ENCODE results near the gene CBS.
"Not testable (repeated sequence)": the region's sequence is repeated elsewhere in the genome, so short reads cannot be mapped to it uniquely, and the experiment has no call there.

Gene CBS

GRCh38 chr21:43075170-43076022 is at the start of gene CBS:
TSS of gene CBS (minus strand) at chr21:43075835. CDS start at chr21:43072193, 3,642 bp downstream.
- not testable (repeated sequence) for DNase-seq

DNA sequence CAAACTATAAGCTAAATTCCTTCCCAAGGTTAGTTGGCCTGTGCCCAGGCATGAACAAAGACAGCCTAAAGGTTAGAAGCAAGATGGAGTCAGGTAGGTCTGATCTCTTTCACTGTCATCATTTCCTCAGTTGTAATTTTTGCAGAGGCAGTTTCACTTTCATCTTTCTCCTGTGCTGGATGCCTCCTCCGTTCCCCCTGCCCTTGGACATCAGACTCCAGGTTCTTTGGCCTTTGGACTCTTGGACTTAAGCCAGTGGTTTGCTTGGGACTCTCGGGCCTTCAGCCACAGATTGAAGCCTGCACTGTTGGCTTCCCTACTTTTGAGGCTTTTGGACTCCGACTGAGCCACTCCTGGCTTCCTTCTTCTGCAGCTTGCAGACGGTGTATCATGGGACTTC is 40.3 kb upstream of the CBS start:
- DNase-seq, result not testable (repeated sequence)

GRCh38 chr21:43114483-43114882 is 38.8 kb upstream of the CBS start:
- not testable (repeated sequence) for DNase-seq

- not testable (repeated sequence) for DNase-seq
These were observed 33.4 kb upstream of the CBS start for GRCh38 chr21:43109006-43109405.

- not testable (repeated sequence) for DNase-seq
These were observed 32.5 kb upstream of the CBS start for GRCh38 chr21:43108177-43108576.

- not testable (repeated sequence) for DNase-seq
These were observed 32.1 kb upstream of the CBS start for GRCh38 chr21:43107794-43108137.

GRCh38 chr21:43106965-43107793 is 31.5 kb upstream of the CBS start, which contains the start of gene U2AF1:
TSS of gene U2AF1 (minus strand) at chr21:43107570. CDS start at chr21:43107494, 76 bp downstream.
- not testable (repeated sequence) for DNase-seq

- DNase-seq, result not testable (repeated sequence)
These were observed 29.0 kb upstream of the CBS start for GRCh38 chr21:43104642-43105041.

DNA sequence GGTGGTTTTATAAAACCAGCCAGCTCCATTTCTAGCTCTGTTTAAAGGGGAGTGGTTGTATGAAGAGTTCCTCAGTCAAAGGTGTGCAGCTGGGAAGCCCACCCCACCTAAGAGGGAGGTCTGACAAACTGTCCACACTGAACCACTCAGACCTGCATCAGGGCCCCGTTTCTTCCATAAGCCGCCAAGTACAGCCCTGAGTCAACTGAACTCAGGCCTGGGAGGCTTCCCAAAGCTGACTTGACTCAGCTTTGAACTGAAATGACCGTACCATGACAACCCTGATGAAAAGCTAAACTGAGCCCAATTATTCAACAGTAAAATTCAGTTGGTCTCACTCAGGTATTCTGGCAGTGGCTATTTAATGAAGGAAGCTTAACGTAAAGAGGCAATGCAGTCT is 26.6 kb upstream of the CBS start:
- not testable (repeated sequence) for DNase-seq

- DNase-seq, result not testable (repeated sequence)
These were observed 26.0 kb upstream of the CBS start for GRCh38 chr21:43101676-43102075.

DNA sequence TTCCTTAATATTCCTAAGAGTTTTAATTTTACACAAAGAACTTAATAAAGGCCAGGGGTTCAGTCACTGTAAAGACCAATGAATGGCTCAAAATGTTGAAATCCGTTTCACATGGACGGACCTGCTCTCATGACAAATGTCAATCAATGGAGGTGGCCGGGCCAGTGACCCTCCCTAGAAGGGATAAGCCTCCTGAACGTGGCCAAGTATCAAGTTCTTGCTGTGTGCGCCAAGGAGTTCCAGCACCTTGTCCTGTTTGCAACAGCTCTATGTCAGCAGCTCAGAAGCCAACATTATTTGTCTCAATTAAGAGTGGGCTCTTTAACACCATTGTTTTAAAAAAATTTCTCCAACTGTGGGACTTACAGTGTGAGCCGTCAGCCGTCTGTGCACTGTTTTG is 25.4 kb upstream of the CBS start:
- not testable (repeated sequence) for DNase-seq

DNA sequence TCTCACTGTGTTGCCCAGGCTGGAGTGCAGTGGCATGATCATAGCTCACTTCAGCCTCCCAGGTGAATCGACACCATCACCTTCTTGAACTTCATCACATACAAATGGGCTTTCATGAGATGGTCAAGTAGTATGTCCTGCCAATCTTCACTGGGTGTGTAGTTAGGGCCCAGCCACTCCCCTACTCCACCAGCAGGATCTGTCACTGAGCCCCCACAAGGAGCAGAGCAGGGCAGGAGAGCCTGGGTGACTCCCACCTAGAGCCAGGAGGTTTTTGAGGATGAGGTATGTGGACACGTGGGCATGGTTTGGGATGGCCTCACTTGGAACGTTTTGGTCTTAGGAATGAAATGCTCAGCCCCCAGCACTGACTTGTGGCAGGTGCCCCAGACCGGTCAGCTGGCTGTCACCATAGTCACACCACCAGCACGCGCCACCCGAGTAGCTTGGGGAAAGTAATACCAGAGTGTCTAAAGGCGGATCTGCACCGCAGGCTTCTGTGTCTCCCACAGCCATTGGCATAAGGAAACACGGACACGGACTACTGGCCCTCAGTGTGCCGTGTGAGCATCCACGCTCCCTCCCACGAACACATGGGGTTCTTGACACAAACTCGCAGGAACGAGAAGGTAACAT is 16.5 kb upstream of the CBS start:
- DNase-seq, result not testable (repeated sequence)

DNA sequence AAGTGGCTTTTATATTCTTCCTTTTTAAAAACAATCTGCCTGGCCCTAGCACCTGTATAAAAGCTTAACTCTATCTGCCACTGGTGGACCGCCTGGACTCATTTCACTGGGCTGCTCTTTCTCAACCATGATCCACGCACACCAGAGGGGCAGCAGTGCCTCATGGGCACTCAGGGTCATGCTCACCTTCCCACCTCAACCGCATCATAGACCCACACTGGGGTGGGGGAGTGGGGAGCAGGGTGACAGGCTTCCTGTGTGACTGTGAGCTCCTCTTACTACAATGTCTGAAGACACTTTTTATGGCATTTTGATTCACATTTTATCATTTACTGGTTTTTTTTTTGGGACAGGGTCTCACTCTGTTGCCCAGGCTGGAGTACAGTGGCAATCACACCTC is 15.3 kb upstream of the CBS start:
- DNase-seq, result not testable (repeated sequence)

- DNase-seq, result not testable (repeated sequence)
These were observed 13.8 kb upstream of the CBS start for GRCh38 chr21:43089463-43089862.

- not testable (repeated sequence) for DNase-seq
These were observed 7.1 kb upstream of the CBS start for GRCh38 chr21:43082587-43083300.

DNA sequence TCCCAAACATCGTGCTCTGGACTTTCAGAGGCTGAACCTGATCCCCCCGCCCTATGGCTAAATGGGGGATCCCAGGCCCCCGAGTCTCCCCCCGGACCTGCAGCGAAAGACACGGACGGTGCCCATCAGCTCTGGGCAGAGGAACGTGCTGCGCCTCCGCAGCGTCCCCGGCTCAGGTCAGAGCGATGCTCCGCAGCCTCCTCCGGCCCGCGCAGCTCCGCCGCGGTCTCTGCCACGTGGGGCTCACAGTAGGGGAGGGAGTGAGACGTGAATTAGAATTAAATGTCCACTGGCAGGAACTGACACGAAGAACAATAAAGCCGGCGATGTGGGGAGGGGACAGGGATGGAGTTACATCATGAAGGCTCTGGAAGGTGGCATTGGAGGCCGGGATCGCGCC is 1.0 kb upstream of the CBS start:
- not testable (repeated sequence) for DNase-seq

DNA sequence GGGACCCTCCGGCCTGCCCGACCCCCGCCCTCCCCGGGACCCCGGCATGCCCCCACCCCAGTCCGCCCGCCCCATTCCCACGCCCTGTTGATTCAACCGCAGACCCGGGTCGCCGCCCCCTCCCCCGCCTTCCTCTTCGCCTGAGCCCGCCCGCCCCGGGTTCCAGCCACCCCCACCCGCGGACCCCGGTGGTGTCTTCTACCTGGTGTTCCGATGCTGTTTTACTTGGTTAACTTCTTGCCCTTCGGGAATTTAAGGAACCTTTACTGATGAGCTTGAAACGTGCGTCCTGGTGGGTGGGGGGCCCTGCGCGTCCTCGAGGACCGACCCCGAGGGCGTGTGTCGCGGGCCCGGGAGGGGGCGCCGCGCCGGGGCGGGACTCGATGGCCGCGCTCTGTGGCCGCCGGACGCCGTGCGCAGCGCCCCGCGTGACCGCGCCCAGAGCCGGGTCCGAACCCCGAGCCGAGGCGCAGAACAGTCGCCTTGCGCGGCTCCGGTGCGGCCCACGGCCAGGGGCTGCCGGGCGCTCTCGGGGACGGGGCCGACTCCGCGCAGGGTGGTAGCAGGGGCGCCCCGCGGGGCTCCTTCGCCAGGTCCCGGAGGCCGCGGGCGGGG is 495 bp upstream of the CBS start:
- DNase-seq, result not testable (repeated sequence)

DNA sequence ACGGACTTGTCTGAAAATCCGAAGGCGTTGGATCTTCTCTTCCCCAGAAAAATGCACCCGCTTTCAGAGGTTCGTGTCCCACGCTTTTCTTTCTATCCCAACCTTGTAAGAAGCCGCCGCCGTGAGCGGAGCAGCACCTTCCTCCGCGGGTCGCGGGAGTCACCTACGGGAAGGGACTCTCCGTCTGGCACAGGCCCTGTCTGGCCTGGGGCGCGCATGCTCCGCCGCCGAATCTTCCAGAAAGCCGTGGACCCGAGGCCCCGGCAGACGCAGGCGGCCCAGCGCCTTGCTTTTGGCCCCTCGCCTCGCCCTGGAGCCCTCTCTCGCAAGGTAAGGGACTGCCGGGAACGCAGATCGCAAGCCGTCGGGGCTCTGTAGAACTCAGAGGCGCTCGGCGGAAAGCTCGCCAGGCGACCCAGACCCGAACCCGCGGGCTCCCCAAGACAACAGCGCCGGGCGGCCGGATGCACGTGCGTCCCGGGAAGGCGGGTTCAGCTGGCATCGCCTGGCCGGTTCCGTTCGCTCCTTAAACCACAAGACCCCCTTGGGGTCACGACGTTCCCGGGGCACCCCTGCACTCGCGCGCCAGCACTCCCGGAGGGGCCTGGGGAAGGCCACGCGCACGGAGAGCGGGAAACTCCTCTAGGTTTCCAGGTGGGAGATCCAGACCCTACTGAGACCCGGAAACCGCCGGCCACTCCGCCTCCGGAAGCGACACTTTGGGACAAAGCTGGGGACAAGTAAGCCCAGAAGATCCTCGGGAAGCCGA is 1.1 kb downstream of the CBS start:
- DNase-seq, result not testable (repeated sequence)

GRCh38 chr21:43072742-43073141 is 2.9 kb downstream of the CBS start:
- DNase-seq, result not testable (repeated sequence)

DNA sequence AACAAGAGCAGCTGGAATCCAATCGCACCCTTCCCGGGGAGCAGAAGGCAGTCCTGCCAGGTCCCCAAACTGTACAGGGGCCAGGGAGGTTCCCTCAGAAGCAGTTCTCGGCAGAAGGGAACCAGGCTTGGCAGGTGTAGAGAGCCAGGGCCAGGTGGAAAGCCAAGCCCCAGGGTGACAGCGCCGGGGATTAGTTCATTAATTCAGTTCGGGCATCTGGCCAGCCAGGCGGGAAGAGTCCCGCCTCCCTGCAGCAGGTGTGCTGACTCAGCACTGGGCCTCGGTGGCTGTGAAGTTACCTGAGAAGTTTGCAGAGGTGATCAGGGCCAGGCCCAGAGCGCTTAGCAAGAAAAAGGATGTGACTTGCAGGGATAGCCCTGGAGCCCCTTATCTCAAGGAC is 6.0 kb downstream of the CBS start:
- DNase-seq, result not testable (repeated sequence)

DNA sequence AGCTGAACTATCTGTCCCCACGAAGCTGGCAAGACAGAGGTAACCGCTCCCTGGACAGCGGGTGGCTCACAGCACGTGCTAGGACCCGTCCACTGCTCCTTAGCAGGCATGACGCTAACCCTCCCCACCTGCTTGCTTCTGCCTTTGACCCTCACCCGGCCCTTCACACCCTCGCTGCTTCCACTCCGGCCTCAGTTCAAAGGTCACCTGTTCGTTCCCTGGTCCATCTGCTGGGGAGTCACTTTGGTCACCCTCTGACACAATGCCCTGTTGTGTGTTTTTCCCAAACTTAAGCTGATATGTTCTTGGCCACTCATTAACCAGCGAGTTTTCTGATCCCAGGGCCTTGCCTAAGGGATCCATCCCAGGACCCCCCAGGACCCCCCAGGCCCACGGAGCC is 7.6 kb downstream of the CBS start:
- not testable (repeated sequence) for DNase-seq

Measured in NCI-H69 (cell line).